Right lobe of liver (tissue), 6 donors: ENCODE results near the gene CERS6. TPM values are rescaled to one million over a fixed set of nuclear protein-coding genes. Genes with fewer than 3 reads are reported as not detected.

Experiments
- ATAC-seq, 4 donors: fragments of 200-7000 bp; cut with Tn5 transposase; one replicate each; pipeline ENCODE4 v1.9.1; 2020; ENCODE audit warnings: mild to moderate bottlenecking in 4 of 4, moderate library complexity in 4 of 4
- DNase-seq, 3 donors: peaks; one replicate each; pipeline ENCODE4 v3.0.0-alpha.2; 2020
- H3K27ac ChIP-seq, 3 donors: fragments of 200-600 bp; one replicate each; pipeline ENCODE4 v1.8.0; 2022
- H3K27me3 ChIP-seq, 2 donors: fragments of 200-600 bp; one replicate each; pipeline ENCODE4 v1.8.0; 2022
- H3K36me3 ChIP-seq, 4 donors: fragments of 200-600 bp; sonication (generic) in 1 of 4; one replicate each; pipeline versions ENCODE4 v1.5.1 to v1.8.0; 2017 to 2022; ENCODE audit warnings: control low read depth in 1 of 4
- H3K4me1 ChIP-seq, 4 donors: fragments of 200-600 bp; sonication (generic) in 1 of 4; one replicate each; pipeline versions ENCODE4 v1.5.1 to v1.8.0; 2017 to 2022; ENCODE audit warnings: control low read depth in 1 of 4
- H3K4me3 ChIP-seq, 3 donors: fragments of 200-600 bp; one replicate each; pipeline ENCODE4 v1.8.0; 2022
- H3K9me3 ChIP-seq, 4 donors: fragments of 200-600 bp; sonication (generic) in 1 of 4; one replicate each; pipeline versions ENCODE4 v1.5.1 to v1.8.0; 2017 to 2022; ENCODE audit warnings: control low read depth in 1 of 4
- CTCF ChIP-seq, 4 donors: fragments of 200-600 bp in 3 of 4; fragments of 450-650 bp in 1 of 4; IDR thresholded peaks; one replicate each; pipeline versions ENCODE4 v1.5.1 to v1.8.0; 2016 to 2022; ENCODE audit warnings: antibody characterized with exemption in 4 of 4, mild to moderate bottlenecking in 2 of 4
- POLR2A ChIP-seq: fragments of 450-650 bp; IDR thresholded peaks from one replicate; pipeline ENCODE4 v1.6.1; 2017; ENCODE audit warnings: antibody characterized with exemption, mild to moderate bottlenecking
- WGBS: methylation state at CpG from one replicate; pipeline ENCODE4 v1.1.6; 2018; ENCODE audit warnings: low coverage, low lambda C conversion rate; ENCODE audit not compliant: insufficient coverage; ENCODE audit errors: missing lambda C conversion rate; 5-methylcytosine and 5-hydroxymethylcytosine counted together
- intact Hi-C, 2 donors: fragments of 100-400 bp; cut with DNase I; formaldehyde crosslinking; loops; one replicate each; pipeline versions ENCODE4 v1.11.2 to v1.14.1; 2022
- total RNA-seq, 6 experiments: library from RNA; depleted of rRNA in 2 of 6; stranded (reverse); fragments of >200 nt in 2 of 6; fragmentation: NEBNext Ultra II Directional in 3 of 6; extraction: Animal tissue kit (Norgen Biotek cat#: 25700) in 3 of 6; gene quantifications; one replicate each; pipeline versions ENCODE4 v1.1.0 to v1.2.4, GENCODE V29; 2016 to 2023
- donor health status: DM: no; HTN: yes; CAD: no.
- donor health status: DM: no; HTN: no; CAD: no.
- donor health status: DM: no; HTN: no; CAD: no.
- donor health status: DM: no; HTN: yes; CAD: no.
- donor health status: DM: no; HTN: yes; CAD: no.

Gene CERS6
- total RNA-seq, 6 experiments from 2014 or later = 10.4 to 30.1 (median 15.6) TPM

DNA sequence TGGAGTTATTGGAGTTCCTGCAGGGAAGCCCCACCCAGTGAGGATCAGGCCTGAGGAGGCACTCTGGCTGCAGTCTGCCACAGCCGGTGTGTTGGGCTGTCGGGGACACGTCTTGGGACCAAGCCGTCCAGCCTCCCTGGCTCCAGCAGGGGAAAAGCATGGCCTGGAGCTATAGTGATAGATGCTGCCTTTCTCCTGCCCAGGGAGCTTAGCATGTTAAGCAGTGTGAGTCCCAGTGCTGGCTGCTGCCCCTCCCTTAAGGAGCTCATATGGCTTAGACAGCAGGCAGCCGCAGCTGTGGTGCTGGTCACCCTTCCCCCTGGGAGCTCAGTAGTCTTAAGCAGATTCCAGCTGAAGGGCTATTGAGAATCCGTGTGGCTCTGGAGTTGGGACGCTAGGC lies 78.9 kb downstream of the CERS6 start:
- DNase-seq = no peak
- Histone ChIP-seq H3K27ac (no peak overlapping the region), H3K36me3 (no peaks in the 10 kb centered on the region), H3K27me3 (no peaks in the 10 kb centered on the region), H3K4me3 (no peak overlapping the region), H3K9me3 (no peaks in the 10 kb centered on the region), H3K4me1 (peaks cover 0 to 2% (median 0%) of the 10 kb centered on the region in 4 donors)
- no peak for ATAC-seq
- TF ChIP-seq POLR2A = no peak
- no peak for TF ChIP-seq CTCF (IDR thresholded peaks at IDR 0.05)
- intact Hi-C loops = no loop called here
- no CpG with 5 or more reads among the region's 7 CpGs for WGBS

GRCh38 chr2:168536925-168537466 lies 80.9 kb downstream of the CERS6 start:
- no peaks in the 10 kb centered on the region for H3K36me3 ChIP-seq
- DNase-seq (no peak), ATAC-seq (no peak)
- TF ChIP-seq POLR2A = no peak
- no peak for TF ChIP-seq CTCF (IDR thresholded peaks at IDR 0.05)
- intact Hi-C loops = no loop called here
- H3K4me3 ChIP-seq = no peak overlapping the region
- no peaks in the 10 kb centered on the region for H3K9me3 ChIP-seq
- H3K4me1 ChIP-seq = peaks cover 0 to 9% (median 0%) of the 10 kb centered on the region in 4 donors
- whole genome bisulfite sequencing = 82% methylated on average over 2 of the region's 2 CpGs
- no peaks in the 10 kb centered on the region for H3K27me3 ChIP-seq
- no peak overlapping the region for H3K27ac ChIP-seq

DNA sequence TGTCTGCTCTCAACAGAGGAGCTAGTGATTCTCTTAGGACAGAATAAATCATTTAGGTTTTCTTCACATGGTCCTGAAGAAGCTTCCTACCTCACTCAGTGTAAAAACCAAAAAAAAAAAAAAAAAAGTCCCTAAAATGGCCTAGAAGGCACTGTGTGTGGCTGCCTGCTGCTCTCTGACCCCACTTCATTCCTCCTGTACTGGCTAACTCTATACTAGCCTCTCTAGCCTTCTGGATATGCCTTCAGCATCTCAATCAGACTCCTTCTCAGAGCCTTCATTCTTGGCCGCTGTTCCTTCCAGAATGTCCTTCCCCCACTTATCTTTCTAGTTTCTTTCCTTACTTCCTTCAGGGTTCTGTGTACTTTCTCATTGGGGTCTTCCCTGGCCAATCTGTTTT lies 82.1 kb downstream of the CERS6 start:
- TF ChIP-seq POLR2A (no peak), CTCF (IDR thresholded peaks at IDR 0.05) (no peak)
- no peak overlapping the region for H3K4me3 ChIP-seq

DNA sequence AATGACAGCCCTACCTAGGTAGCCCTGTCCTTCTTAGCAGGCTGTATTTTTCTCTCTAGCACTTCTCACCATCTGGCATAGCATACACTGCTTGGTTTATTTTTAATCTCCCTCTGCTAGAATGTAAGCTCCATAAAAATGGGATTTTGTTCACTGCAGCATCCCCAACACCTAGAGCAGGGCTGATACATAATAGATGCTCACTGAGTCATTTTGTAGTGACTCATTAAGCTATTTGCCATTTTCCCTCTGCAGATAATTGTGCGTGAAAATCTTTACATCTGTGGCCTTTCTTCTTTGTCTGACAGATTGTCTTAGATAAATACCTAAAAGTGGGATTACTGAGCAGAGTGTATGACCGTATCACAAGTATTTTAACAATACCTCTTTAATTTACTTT lies 82.5 kb downstream of the CERS6 start:
- H3K9me3 ChIP-seq = no peaks in the 10 kb centered on the region
- WGBS = 83% methylated on average over 2 of the region's 2 CpGs
- peaks cover 0 to 7% (median 0%) of the 10 kb centered on the region in 4 donors for H3K4me1 ChIP-seq
- ATAC-seq = no peak
- no peak overlapping the region for H3K27ac ChIP-seq
- intact Hi-C loops = no loop called here
- DNase-seq = no peak
- H3K4me3 ChIP-seq = no peak overlapping the region
- H3K27me3 ChIP-seq = no peaks in the 10 kb centered on the region
- no peak for TF ChIP-seq POLR2A
- no peak for TF ChIP-seq CTCF (IDR thresholded peaks at IDR 0.05)
- H3K36me3 ChIP-seq = no peaks in the 10 kb centered on the region

More for the DNA sequence above, 82.1 kb downstream of the CERS6 start:
- no peaks in the 10 kb centered on the region for H3K9me3 ChIP-seq
- no peaks in the 10 kb centered on the region for H3K27me3 ChIP-seq
- intact Hi-C loops = no loop called here
- 100% methylated on average over 1 of the region's 1 CpG for WGBS
- H3K27ac ChIP-seq = no peak overlapping the region
- ATAC-seq = no peak
- no peak for DNase-seq
- peaks cover 0 to 7% (median 0%) of the 10 kb centered on the region in 4 donors for H3K4me1 ChIP-seq
- no peaks in the 10 kb centered on the region for H3K36me3 ChIP-seq

DNA sequence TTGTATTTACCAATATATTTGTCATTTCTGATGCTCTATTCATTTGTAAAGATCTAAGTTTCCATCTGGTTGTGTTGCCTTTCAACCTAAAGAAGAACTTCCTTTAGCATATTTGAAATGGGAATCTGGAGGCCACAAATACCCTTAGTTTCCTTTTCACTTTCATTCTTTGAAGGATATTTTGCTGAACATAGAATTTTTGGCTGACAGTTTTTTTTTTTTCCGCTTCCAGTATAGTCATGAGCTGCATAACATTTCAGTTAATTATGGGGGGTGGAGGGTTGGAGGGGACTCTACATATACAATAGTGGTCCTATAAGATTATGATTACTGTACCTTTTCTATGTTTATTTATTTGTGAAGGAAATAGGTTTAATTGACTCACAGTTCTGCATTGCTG lies 83.9 kb downstream of the CERS6 start:
- WGBS = 92% methylated on average over 1 of the region's 1 CpG
- ATAC-seq (no peak), DNase-seq (no peak)
- intact Hi-C loops = no loop called here
- Histone ChIP-seq H3K4me3 (no peak overlapping the region), H3K9me3 (no peaks in the 10 kb centered on the region), H3K27ac (no peak overlapping the region), H3K4me1 (peaks cover 0 to 7% (median 0%) of the 10 kb centered on the region in 4 donors), H3K36me3 (no peaks in the 10 kb centered on the region), H3K27me3 (no peaks in the 10 kb centered on the region)
- TF ChIP-seq CTCF (IDR thresholded peaks at IDR 0.05) (no peak), POLR2A (no peak)
